ENCODE data around the gene ZMYND8.

ZMYND8 gene

GRCh38 chr20:47233333-47234188, 122.9 kb downstream of the ZMYND8 start:
- DNase-seq (ENCODE audit: low read depth), result no peak
- no peak for TF ChIP-seq CTCF (IDR thresholded peaks at IDR 0.05; ENCODE audit: control insufficient read depth, extremely low read depth, insufficient read depth)
- no peak overlapping the region for H3K4me3 ChIP-seq (ENCODE audit: low read depth, low read length)

GRCh38 chr20:47232518-47232917, 124.0 kb downstream of the ZMYND8 start:
- no peak for TF ChIP-seq CTCF (IDR thresholded peaks at IDR 0.05; ENCODE audit: control insufficient read depth, extremely low read depth, insufficient read depth)
- H3K4me3 ChIP-seq (ENCODE audit: low read depth, low read length), result no peak overlapping the region
- no peak for DNase-seq (ENCODE audit: low read depth)

- TF ChIP-seq CTCF (IDR thresholded peaks at IDR 0.05; ENCODE audit: control insufficient read depth, extremely low read depth, insufficient read depth), result no peak
- DNase-seq (ENCODE audit: low read depth), result no peak
- no peak overlapping the region for H3K4me3 ChIP-seq (ENCODE audit: low read depth, low read length)
These were observed 125.0 kb downstream of the ZMYND8 start for GRCh38 chr20:47231382-47232039.

- no peak overlapping the region for H3K4me3 ChIP-seq (ENCODE audit: low read depth, low read length)
- no peak for DNase-seq (ENCODE audit: low read depth)
- no peak for TF ChIP-seq CTCF (IDR thresholded peaks at IDR 0.05; ENCODE audit: control insufficient read depth, extremely low read depth, insufficient read depth)
These were observed 125.7 kb downstream of the ZMYND8 start for GRCh38 chr20:47230811-47231256.

GRCh38 chr20:47228654-47229053, 127.8 kb downstream of the ZMYND8 start:
- no peak for TF ChIP-seq CTCF (IDR thresholded peaks at IDR 0.05; ENCODE audit: control insufficient read depth, extremely low read depth, insufficient read depth)
- DNase-seq (ENCODE audit: low read depth), result no peak
- H3K4me3 ChIP-seq (ENCODE audit: low read depth, low read length), result no peak overlapping the region

GRCh38 chr20:47227576-47227975, 128.9 kb downstream of the ZMYND8 start:
- DNase-seq (ENCODE audit: low read depth), result no peak
- TF ChIP-seq CTCF (IDR thresholded peaks at IDR 0.05; ENCODE audit: control insufficient read depth, extremely low read depth, insufficient read depth), result no peak
- no peak overlapping the region for H3K4me3 ChIP-seq (ENCODE audit: low read depth, low read length)
